Measurements from ENCODE around the gene PUM1. TPM values are rescaled to one million over a fixed set of nuclear protein-coding genes. Genes with fewer than 3 reads are reported as not detected.
"Not testable (repeated sequence)": the region's sequence is repeated elsewhere in the genome, so short reads cannot be mapped to it uniquely, and the experiment has no call there.

Gene PUM1
- total RNA-seq, 2 donors from 2014 or later = 80.3 to 120 TPM

DNA sequence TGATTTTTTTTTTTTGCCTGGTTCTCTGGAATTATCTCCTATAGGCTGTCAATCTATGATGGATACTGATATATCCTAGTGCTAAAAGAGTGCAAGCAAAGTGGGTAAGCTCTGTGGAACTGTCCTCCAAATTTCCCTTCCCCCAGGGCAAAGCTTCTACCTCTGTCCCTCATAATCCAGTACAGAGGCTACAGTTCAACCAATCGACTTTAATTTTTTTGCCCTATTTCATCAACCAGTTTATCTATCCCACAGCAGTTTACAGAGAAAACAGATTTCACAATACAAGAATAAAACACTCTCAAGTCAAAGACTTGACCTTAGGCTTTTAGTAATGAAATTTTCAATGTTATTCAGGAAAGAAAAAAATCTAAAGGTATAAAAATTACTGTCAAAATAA lies 13.9 kb downstream of the PUM1 start:
- Histone ChIP-seq H3K4me1 (replicated peaks) (no peaks in the 10 kb centered on the region), H3K27ac (no peak overlapping the region), H3K36me3 (no peaks in the 10 kb centered on the region), H3K9me3 (no peaks in the 10 kb centered on the region), H3K4me3 (no peak overlapping the region), H3K27me3 (replicated peaks; ENCODE audit: insufficient read depth) (no peaks in the 10 kb centered on the region)
- 52% methylated on average over 1 of the region's 1 CpG for WGBS
- intact Hi-C loops (cut with DNase I) = no loop called here
- TF ChIP-seq POLR2AphosphoS5 (IDR thresholded peaks at IDR 0.05) (no peak), POLR2A (IDR thresholded peaks at IDR 0.05) (no peak), CTCF (IDR thresholded peaks at IDR 0.05) (no peak)
- DNase-seq (ENCODE audit: low spot score) = no peak

DNA sequence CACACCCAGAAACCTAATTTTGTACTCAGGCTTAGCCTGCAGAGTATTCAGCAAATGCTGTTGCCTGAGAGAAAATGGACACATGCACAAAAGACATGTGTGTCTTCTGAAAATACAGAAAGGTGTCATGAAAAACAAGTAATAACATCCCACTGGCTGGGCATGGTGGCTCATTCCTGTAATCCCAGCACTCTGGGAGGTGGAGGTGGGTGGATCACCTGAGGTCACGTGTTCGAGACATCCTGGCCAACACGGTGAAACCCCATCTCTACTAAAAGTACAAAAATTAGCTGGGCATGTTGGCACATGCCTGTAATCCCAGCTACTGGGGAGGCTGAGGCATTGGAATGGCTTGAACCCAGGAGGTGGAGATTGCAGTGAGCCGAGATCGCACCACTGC lies 18.0 kb downstream of the PUM1 start:
- DNase-seq (ENCODE audit: low spot score); intact Hi-C loops (cut with DNase I); H3K4me1 ChIP-seq (replicated peaks); H3K36me3 ChIP-seq; H3K27ac ChIP-seq; H3K27me3 ChIP-seq (replicated peaks; ENCODE audit: insufficient read depth); H3K4me3 ChIP-seq; H3K9me3 ChIP-seq: not testable (repeated sequence)
- WGBS = 49% methylated on average over 5 of the region's 5 CpGs

GRCh38 chr1:31043631-31044030 lies 21.9 kb downstream of the PUM1 start:
- DNase-seq (ENCODE audit: low spot score) = no peak
- Histone ChIP-seq H3K27me3 (replicated peaks; ENCODE audit: insufficient read depth) (no peaks in the 10 kb centered on the region), H3K4me1 (replicated peaks) (no peaks in the 10 kb centered on the region), H3K36me3 (no peaks in the 10 kb centered on the region), H3K9me3 (no peaks in the 10 kb centered on the region), H3K27ac (no peak overlapping the region), H3K4me3 (no peak overlapping the region)
- intact Hi-C loops (cut with DNase I) = no loop called here
- no peak for TF ChIP-seq CTCF (IDR thresholded peaks at IDR 0.05)
- TF ChIP-seq POLR2AphosphoS5 (IDR thresholded peaks at IDR 0.05) = no peak
- no peak for TF ChIP-seq POLR2A (IDR thresholded peaks at IDR 0.05)
- WGBS = 57% methylated on average over 2 of the region's 2 CpGs

GRCh38 chr1:31042656-31043055 lies 22.9 kb downstream of the PUM1 start:
- 83% methylated on average over 6 of the region's 6 CpGs for WGBS
- TF ChIP-seq POLR2A (IDR thresholded peaks at IDR 0.05) = no peak
- TF ChIP-seq POLR2AphosphoS5 (IDR thresholded peaks at IDR 0.05) = no peak
- TF ChIP-seq CTCF (IDR thresholded peaks at IDR 0.05) = no peak
- H3K36me3 ChIP-seq = no peaks in the 10 kb centered on the region
- no peak for DNase-seq (ENCODE audit: low spot score)
- no peak overlapping the region for H3K27ac ChIP-seq
- no peak overlapping the region for H3K4me3 ChIP-seq
- no peaks in the 10 kb centered on the region for H3K4me1 ChIP-seq (replicated peaks)
- intact Hi-C loops (cut with DNase I) = no loop called here
- no peaks in the 10 kb centered on the region for H3K9me3 ChIP-seq
- no peaks in the 10 kb centered on the region for H3K27me3 ChIP-seq (replicated peaks; ENCODE audit: insufficient read depth)

- Histone ChIP-seq H3K27ac (no peak overlapping the region), H3K4me1 (replicated peaks) (no peaks in the 10 kb centered on the region), H3K4me3 (no peak overlapping the region), H3K36me3 (no peaks in the 10 kb centered on the region), H3K27me3 (replicated peaks; ENCODE audit: insufficient read depth) (no peaks in the 10 kb centered on the region), H3K9me3 (no peaks in the 10 kb centered on the region)
- no peak for TF ChIP-seq POLR2A (IDR thresholded peaks at IDR 0.05)
- TF ChIP-seq POLR2AphosphoS5 (IDR thresholded peaks at IDR 0.05) = no peak
- no peak for TF ChIP-seq CTCF (IDR thresholded peaks at IDR 0.05)
- DNase-seq (ENCODE audit: low spot score) = no peak
- intact Hi-C loops (cut with DNase I) = no loop called here
Observed at GRCh38 chr1:31041529-31041928, 24.0 kb downstream of the PUM1 start.

Measured in prostate gland (tissue), 2 donors.